ENCODE data around the gene TRPM8. TPM values are rescaled to one million over a fixed set of nuclear protein-coding genes. Genes with fewer than 3 reads are reported as not detected.

Gene TRPM8
- total and polyA plus RNA-seq, 2 of the 8 experiments (the other 6 are each of a cell fraction or from before 2014, with no cell fraction given) = 0.18 to 0.54 TPM

DNA sequence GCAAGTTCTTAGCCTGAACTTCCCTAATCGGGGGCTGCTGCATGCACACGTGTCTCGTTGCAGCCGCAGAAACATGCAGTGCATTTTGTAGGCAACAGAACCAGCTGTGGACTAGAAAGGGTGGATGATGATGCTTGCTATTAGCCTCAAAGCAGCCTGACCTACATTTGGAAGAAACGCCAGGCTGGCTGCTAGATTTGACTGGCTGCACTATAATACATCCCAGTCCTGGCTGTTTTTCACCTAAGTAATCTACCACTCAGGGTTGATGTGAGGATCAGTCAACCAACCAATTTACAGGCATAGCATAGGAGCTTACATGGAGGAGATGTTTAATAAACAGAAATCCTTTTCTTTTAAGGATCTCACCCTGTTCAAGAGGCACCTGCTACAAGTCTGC is 77.0 kb downstream of the TRPM8 start:
- H2BK120ac ChIP-seq (replicated peaks; ENCODE audit: low read depth, low read length) = no peak overlapping the region
- H3K4me1 ChIP-seq (replicated peaks in 1 of 4; ENCODE audit: control insufficient read depth in 3 of 4, insufficient read depth in 4 of 4, low read length in 3 of 4) = peaks cover 0 to under 1% (median 0%) of the 10 kb centered on the region in 4 experiments; a peak in 1 of 7 replicates
- DNase-seq (ENCODE audit: low read depth in 1 of 2, low spot score in 2 of 2) (peak in 1 of 2 experiments; percentile 4), FAIRE-seq (no peak)
- no peak overlapping the region for H4K5ac ChIP-seq (ENCODE audit: insufficient read length, low read depth, low read length)
- no peak overlapping the region for H3K9ac ChIP-seq (replicated peaks in 1 of 4; ENCODE audit: extremely low read depth in 1 of 4, low read depth in 3 of 4, low read length in 3 of 4)
- POLR2A ChIA-PET (ENCODE audit: partially characterized antibody) = no interaction called here
- no peaks in the 10 kb centered on the region for H3K27me3 ChIP-seq (replicated peaks in 1 of 4; ENCODE audit: control insufficient read depth in 3 of 4, extremely low read depth in 1 of 4, insufficient read depth in 3 of 4, low read length in 3 of 4)
- no peak overlapping the region for H3K23ac ChIP-seq (ENCODE audit: insufficient read length)
- H3K4ac ChIP-seq (replicated peaks; ENCODE audit: insufficient read length, low read depth, low read length) = no peak overlapping the region
- H3K4me2 ChIP-seq (ENCODE audit: insufficient read depth in 1 of 2, low read depth in 2 of 2, low read length in 2 of 2) = no peak overlapping the region
- TF ChIP-seq FOSL1 (IDR thresholded peaks at IDR 0.05; ENCODE audit: insufficient read depth, low read depth, low read length) (no peak), EP300 (IDR thresholded peaks at IDR 0.05; ENCODE audit: borderline replicate concordance in 1 of 2, low read depth in 2 of 2, low read length in 2 of 2) (no peak), RFX5 (IDR thresholded peaks at IDR 0.05; ENCODE audit: borderline replicate concordance, low read depth, low read length) (no peak), TAF7 (optimal IDR thresholded peaks at IDR 0.05; ENCODE audit: borderline replicate concordance, low read depth, low read length) (no peak), RBBP5 (IDR thresholded peaks at IDR 0.05; ENCODE audit: borderline replicate concordance, low read depth, low read length) (no peak)
- peaks cover 10 to 13% of the 10 kb centered on the region in 2 experiments; a peak in 2 of 4 replicates for H3K9me3 ChIP-seq (ENCODE audit: insufficient read depth in 2 of 2, low read depth in 1 of 2, low read length in 1 of 2)
- no peaks in the 10 kb centered on the region for H3K23me2 ChIP-seq (ENCODE audit: low read depth, low read length)
- no peak overlapping the region for H4K8ac ChIP-seq (ENCODE audit: extremely low read depth, insufficient read depth, low read length)
- no peak overlapping the region for H3K4me3 ChIP-seq (ENCODE audit: extremely low read depth in 1 of 4, insufficient read depth in 2 of 4, low read depth in 3 of 4, low read length in 4 of 4)
- no peak overlapping the region for H3K27ac ChIP-seq (ENCODE audit: low read depth, low read length)
- H2AFZ ChIP-seq (ENCODE audit: low read length) = no peak overlapping the region
- no peak overlapping the region for H2BK12ac ChIP-seq (ENCODE audit: low read depth, low read length)
- no peak overlapping the region for H2BK20ac ChIP-seq (ENCODE audit: low read length)
- H4K91ac ChIP-seq (replicated peaks; ENCODE audit: insufficient read length, low read length) = no peak overlapping the region
- no peaks in the 10 kb centered on the region for H4K20me1 ChIP-seq (replicated peaks in 1 of 2; ENCODE audit: control insufficient read depth in 1 of 2, insufficient read depth in 2 of 2, low read length in 2 of 2)
- H3K36me3 ChIP-seq (ENCODE audit: control insufficient read depth in 2 of 4, insufficient read depth in 4 of 4, low read length in 3 of 4) = 0 out of 8 replicates have a peak, but pooled peaks cover 0 to 3% (median 0%) of the 10 kb centered on the region in 4 experiments
- 91% methylated on average over 5 of the region's 5 CpGs; no CpG with 5 or more reads in 1 of the 2 experiments for WGBS, 2 experiments (ENCODE audit: extremely low coverage in 1 of 2, insufficient coverage in 1 of 2, insufficient read length in 1 of 2, insufficient replicate concordance in 2 of 2, low coverage in 1 of 2, low lambda C conversion rate in 2 of 2, missing lambda C conversion rate in 1 of 2)
- CTCF ChIA-PET (ENCODE audit: partially characterized antibody) = interaction anchor here (0.6 kb wide), 3 partner anchors 51 to 1012 kb away, joined by 3 read pairs; no protein-coding TSS in a partner anchor
- no peak overlapping the region for H2BK15ac ChIP-seq (ENCODE audit: low read length)
- no peak overlapping the region for H3K18ac ChIP-seq (ENCODE audit: extremely low read depth, low read length)
- no peak overlapping the region for H3K56ac ChIP-seq (replicated peaks; ENCODE audit: insufficient read length, low read depth, low read length)
- H2BK5ac ChIP-seq (ENCODE audit: low read depth, low read length) = no peak overlapping the region
- no peak overlapping the region for H3K14ac ChIP-seq (ENCODE audit: insufficient read length)
- no peak overlapping the region for H2AK5ac ChIP-seq (ENCODE audit: low read depth, low read length)
- no peaks in the 10 kb centered on the region for H3K79me2 ChIP-seq (ENCODE audit: control insufficient read depth in 1 of 2, insufficient read depth in 2 of 2, low read length in 2 of 2)
- no peaks in the 10 kb centered on the region for H3K79me1 ChIP-seq (ENCODE audit: low read depth, low read length)
